ENCODE measurements around the gene DEFB112.

DNA sequence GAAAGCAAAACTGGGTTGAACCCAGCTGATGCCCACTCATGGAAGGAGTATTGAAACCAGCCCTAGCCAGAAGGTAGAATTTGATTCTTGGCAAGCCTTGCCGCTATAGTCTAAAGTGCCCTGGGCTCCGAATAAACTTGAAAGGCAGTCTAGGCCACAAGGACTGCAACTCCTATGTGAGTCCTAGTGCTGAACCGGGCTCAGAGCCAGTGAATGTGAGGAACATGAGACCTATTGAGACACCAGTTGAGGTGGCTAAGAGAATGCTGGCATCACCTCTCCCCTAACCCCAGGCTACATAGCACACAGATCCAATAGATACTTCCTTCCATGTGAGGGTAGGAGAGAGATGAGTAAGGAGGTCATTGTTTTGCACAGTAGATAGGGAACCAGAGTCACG is 24.5 kb downstream of the DEFB112 start:
- TF ChIP-seq, protein P1, sequence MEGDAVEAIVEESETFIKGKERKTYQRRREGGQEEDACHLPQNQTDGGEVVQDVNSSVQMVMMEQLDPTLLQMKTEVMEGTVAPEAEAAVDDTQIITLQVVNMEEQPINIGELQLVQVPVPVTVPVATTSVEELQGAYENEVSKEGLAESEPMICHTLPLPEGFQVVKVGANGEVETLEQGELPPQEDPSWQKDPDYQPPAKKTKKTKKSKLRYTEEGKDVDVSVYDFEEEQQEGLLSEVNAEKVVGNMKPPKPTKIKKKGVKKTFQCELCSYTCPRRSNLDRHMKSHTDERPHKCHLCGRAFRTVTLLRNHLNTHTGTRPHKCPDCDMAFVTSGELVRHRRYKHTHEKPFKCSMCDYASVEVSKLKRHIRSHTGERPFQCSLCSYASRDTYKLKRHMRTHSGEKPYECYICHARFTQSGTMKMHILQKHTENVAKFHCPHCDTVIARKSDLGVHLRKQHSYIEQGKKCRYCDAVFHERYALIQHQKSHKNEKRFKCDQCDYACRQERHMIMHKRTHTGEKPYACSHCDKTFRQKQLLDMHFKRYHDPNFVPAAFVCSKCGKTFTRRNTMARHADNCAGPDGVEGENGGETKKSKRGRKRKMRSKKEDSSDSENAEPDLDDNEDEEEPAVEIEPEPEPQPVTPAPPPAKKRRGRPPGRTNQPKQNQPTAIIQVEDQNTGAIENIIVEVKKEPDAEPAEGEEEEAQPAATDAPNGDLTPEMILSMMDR (IDR thresholded peaks at IDR 0.05; ENCODE audit: insufficient read depth, low read depth, low read length), result no peak
- TF ChIP-seq EZH2 (IDR thresholded peaks at IDR 0.05; ENCODE audit: insufficient read depth, low read length), result no peak
